22Rv1 (cell line): ENCODE results near the gene RERE.

Source experiments
- CTCF ChIP-seq: fragments of 450-650 bp; IDR thresholded peaks from 2 replicates; pipeline ENCODE4 v1.5.1; 2017; ENCODE audit warnings: mild to moderate bottlenecking
- ZFX ChIP-seq: fragments of 450-650 bp; IDR thresholded peaks from 2 replicates; pipeline ENCODE4 v1.6.1; 2017; ENCODE audit warnings: antibody characterized with exemption, borderline replicate concordance

GRCh38 chr1:8845104-8846097 is 28.0 kb upstream of the RERE start:
- no peak for TF ChIP-seq CTCF
- no peak for TF ChIP-seq ZFX
